A673 (cell line): ENCODE data around the gene CCBE1. TPM values are rescaled to one million over a fixed set of nuclear protein-coding genes. Genes with fewer than 3 reads are reported as not detected.

Source experiments
- BruUV-seq: library from RNA; stranded (reverse); fragments of 400-500 nt; replicated peaks from 2 replicates; lab custom pipeline; 2021; lab: Mats Ljungman, UMichigan
- CTCF ChIA-PET: fragments of 300-600 bp; sonication (Branson Sonifier 250); formaldehyde crosslinking; loops from one replicate; lab custom pipeline; 2022; ENCODE audit warnings: antibody characterized with exemption; lab: Charles Lee
- POLR2A ChIA-PET: fragments of 300-600 bp; sonication (Branson Sonifier 250); formaldehyde crosslinking; loops from one replicate; lab custom pipeline; 2022; ENCODE audit warnings: antibody characterized with exemption; ENCODE audit not compliant: low non-redundant PET; lab: Charles Lee
- DNase-seq: peaks from one replicate; pipeline ENCODE4 v3.0.0-alpha.2; 2015; ENCODE audit warnings: low spot score
- H3K27ac ChIP-seq: fragments of 200-600 bp; sonication (generic); 2 replicates; pipeline ENCODE4 v1.5.1; 2016; ENCODE audit warnings: mixed run types, low read depth, mild to moderate bottlenecking, mixed read lengths, antibody characterized with exemption, low read length; ENCODE audit not compliant: poor library complexity, severe bottlenecking
- H3K27me3 ChIP-seq: fragments of 200-600 bp; sonication (generic); replicated peaks from 2 replicates; pipeline ENCODE4 v1.6.1; 2017; ENCODE audit warnings: mixed run types, low read depth, mild to moderate bottlenecking, mixed read lengths, antibody characterized with exemption, low read length; ENCODE audit not compliant: insufficient read depth, poor library complexity
- H3K36me3 ChIP-seq: fragments of 200-600 bp; sonication (generic); 2 replicates; pipeline ENCODE4 v1.6.1; 2016; ENCODE audit warnings: mixed run types, mild to moderate bottlenecking, mixed read lengths, antibody characterized with exemption, low read length; ENCODE audit not compliant: insufficient read depth, poor library complexity, severe bottlenecking
- H3K4me1 ChIP-seq: fragments of 200-600 bp; sonication (generic); 2 replicates; pipeline ENCODE4 v1.6.1; 2017; ENCODE audit warnings: mixed run types, mild to moderate bottlenecking, mixed read lengths, antibody characterized with exemption, low read length; ENCODE audit not compliant: insufficient read depth, poor library complexity, severe bottlenecking
- H3K4me3 ChIP-seq: fragments of 200-600 bp; sonication (generic); 2 replicates; pipeline ENCODE4 v1.5.1; 2016; ENCODE audit warnings: low read depth, mixed run types, mild to moderate bottlenecking, mixed read lengths, low read length; ENCODE audit not compliant: poor library complexity, severe bottlenecking
- H3K9me3 ChIP-seq: fragments of 200-600 bp; sonication (generic); 2 replicates; pipeline ENCODE4 v1.6.1; 2016; ENCODE audit warnings: mixed run types, low read depth, mild to moderate bottlenecking, mixed read lengths, antibody characterized with exemption, low read length; ENCODE audit not compliant: poor library complexity, severe bottlenecking
- EZH2 ChIP-seq: fragments of 200-600 bp; sonication (generic); IDR thresholded peaks from 2 replicates; pipeline ENCODE4 v1.6.1; 2017; ENCODE audit warnings: borderline replicate concordance, low read depth, mild to moderate bottlenecking, mixed read lengths, antibody characterized with exemption, low read length; ENCODE audit not compliant: poor library complexity, severe bottlenecking
- intact Hi-C: fragments of 100-400 bp; cut with micrococcal nuclease; formaldehyde crosslinking; loops from one replicate; pipeline ENCODE4 v1.10.0; 2022; ENCODE audit not compliant: unreplicated experiment
- total RNA-seq: library from RNA; stranded (reverse); gene quantifications from 2 replicates; pipeline ENCODE4 v1.2.3, GENCODE V29; 2021
- TF ChIP-seq, protein P1 (sequence below): fragments of 300-800, 200-600 bp; sonication (generic); conservative IDR thresholded peaks from 2 replicates; pipeline ENCODE4 v1.5.1; 2017; ENCODE audit warnings: low read depth, mild to moderate bottlenecking, antibody characterized with exemption, low read length, moderate library complexity, mixed read lengths

CCBE1 gene
- total RNA-seq, 1 experiment from 2014 or later: not detected

GRCh38 chr18:59674903-59675270, 22.3 kb downstream of the CCBE1 start:
- Histone ChIP-seq H3K36me3 (no peaks in the 10 kb centered on the region), H3K27ac (no peak overlapping the region), H3K4me3 (no peak overlapping the region), H3K9me3 (no peaks in the 10 kb centered on the region), H3K4me1 (no peaks in the 10 kb centered on the region), H3K27me3 (peaks cover 4% of the 10 kb centered on the region)
- ChIA-PET CTCF (no interaction called here), POLR2A (no interaction called here)
- TF ChIP-seq EZH2: no peak
- TF ChIP-seq, protein P1, sequence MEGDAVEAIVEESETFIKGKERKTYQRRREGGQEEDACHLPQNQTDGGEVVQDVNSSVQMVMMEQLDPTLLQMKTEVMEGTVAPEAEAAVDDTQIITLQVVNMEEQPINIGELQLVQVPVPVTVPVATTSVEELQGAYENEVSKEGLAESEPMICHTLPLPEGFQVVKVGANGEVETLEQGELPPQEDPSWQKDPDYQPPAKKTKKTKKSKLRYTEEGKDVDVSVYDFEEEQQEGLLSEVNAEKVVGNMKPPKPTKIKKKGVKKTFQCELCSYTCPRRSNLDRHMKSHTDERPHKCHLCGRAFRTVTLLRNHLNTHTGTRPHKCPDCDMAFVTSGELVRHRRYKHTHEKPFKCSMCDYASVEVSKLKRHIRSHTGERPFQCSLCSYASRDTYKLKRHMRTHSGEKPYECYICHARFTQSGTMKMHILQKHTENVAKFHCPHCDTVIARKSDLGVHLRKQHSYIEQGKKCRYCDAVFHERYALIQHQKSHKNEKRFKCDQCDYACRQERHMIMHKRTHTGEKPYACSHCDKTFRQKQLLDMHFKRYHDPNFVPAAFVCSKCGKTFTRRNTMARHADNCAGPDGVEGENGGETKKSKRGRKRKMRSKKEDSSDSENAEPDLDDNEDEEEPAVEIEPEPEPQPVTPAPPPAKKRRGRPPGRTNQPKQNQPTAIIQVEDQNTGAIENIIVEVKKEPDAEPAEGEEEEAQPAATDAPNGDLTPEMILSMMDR: no peak
- DNase-seq: no peak
- intact Hi-C loops: loop anchor here (5.0 kb wide), 1 partner anchor 348 kb away; no protein-coding TSS in a partner anchor
- no TSS peak for BruUV-seq

- POLR2A ChIA-PET: no interaction called here
- Histone ChIP-seq H3K27me3 (peaks cover 4% of the 10 kb centered on the region), H3K4me3 (no peak overlapping the region), H3K27ac (no peak overlapping the region), H3K36me3 (no peaks in the 10 kb centered on the region), H3K4me1 (no peaks in the 10 kb centered on the region), H3K9me3 (no peaks in the 10 kb centered on the region)
- intact Hi-C loops: loop anchor here (5.0 kb wide), 1 partner anchor 347 kb away; no protein-coding TSS in a partner anchor
- CTCF ChIA-PET: no interaction called here
- no peak for DNase-seq
- TF ChIP-seq, protein P1: no peak
- no peak for TF ChIP-seq EZH2
- no TSS peak for BruUV-seq
Measured at GRCh38 chr18:59674186-59674902, 22.9 kb downstream of the CCBE1 start.

DNA sequence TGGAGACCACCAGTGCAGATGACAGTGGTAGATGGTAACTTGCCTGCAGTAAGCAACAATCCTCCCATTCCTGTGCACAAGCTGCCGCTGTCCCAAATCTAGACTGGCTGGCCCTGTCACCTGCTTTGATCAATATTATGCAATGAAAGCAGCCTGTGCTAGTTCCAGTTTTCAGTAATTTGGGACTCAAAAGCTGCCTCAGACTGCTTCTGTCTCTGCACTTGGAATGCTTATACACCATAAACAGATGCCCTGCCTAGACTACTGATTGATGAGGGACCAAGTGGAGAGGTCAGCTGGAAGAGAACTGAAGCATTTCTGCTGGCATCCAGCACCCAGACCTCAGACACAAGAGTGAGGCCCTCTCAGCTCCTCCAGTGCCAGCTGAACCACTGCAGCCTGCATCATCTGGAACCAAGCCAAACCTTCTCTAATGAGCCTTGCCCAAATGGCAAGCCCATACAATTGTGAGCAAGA, 24.9 kb downstream of the CCBE1 start:
- ChIA-PET POLR2A (no interaction called here), CTCF (no interaction called here)
- H3K36me3 ChIP-seq: no peaks in the 10 kb centered on the region
- no peak overlapping the region for H3K27ac ChIP-seq
- H3K27me3 ChIP-seq: peaks cover 4% of the 10 kb centered on the region
- no peak overlapping the region for H3K4me3 ChIP-seq
- intact Hi-C loops: loop anchor here (5.0 kb wide), 1 partner anchor 345 kb away; no protein-coding TSS in a partner anchor
- no TSS peak for BruUV-seq
- no peaks in the 10 kb centered on the region for H3K9me3 ChIP-seq
- no peaks in the 10 kb centered on the region for H3K4me1 ChIP-seq
- DNase-seq: no peak
- TF ChIP-seq, protein P1: no peak
- TF ChIP-seq EZH2: no peak
